Right lobe of liver (tissue), 6 donors: Measurements from ENCODE around the gene ETHE1. TPM values are rescaled to one million over a fixed set of nuclear protein-coding genes. Genes with fewer than 3 reads are reported as not detected.

ENCODE experiments used
- ATAC-seq, 4 donors: fragments of 200-7000 bp; cut with Tn5 transposase; one replicate each; pipeline ENCODE4 v1.9.1; 2020; ENCODE audit warnings: mild to moderate bottlenecking in 4 of 4, moderate library complexity in 4 of 4
- DNase-seq, 3 donors: peaks; one replicate each; pipeline ENCODE4 v3.0.0-alpha.2; 2020
- H3K27ac ChIP-seq, 3 donors: fragments of 200-600 bp; one replicate each; pipeline ENCODE4 v1.8.0; 2022
- H3K27me3 ChIP-seq, 2 donors: fragments of 200-600 bp; one replicate each; pipeline ENCODE4 v1.8.0; 2022
- H3K36me3 ChIP-seq, 4 donors: fragments of 200-600 bp; sonication (generic) in 1 of 4; one replicate each; pipeline versions ENCODE4 v1.5.1 to v1.8.0; 2017 to 2022; ENCODE audit warnings: control low read depth in 1 of 4
- H3K4me1 ChIP-seq, 4 donors: fragments of 200-600 bp; sonication (generic) in 1 of 4; one replicate each; pipeline versions ENCODE4 v1.5.1 to v1.8.0; 2017 to 2022; ENCODE audit warnings: control low read depth in 1 of 4
- H3K4me3 ChIP-seq, 3 donors: fragments of 200-600 bp; one replicate each; pipeline ENCODE4 v1.8.0; 2022
- H3K9me3 ChIP-seq, 4 donors: fragments of 200-600 bp; sonication (generic) in 1 of 4; one replicate each; pipeline versions ENCODE4 v1.5.1 to v1.8.0; 2017 to 2022; ENCODE audit warnings: control low read depth in 1 of 4
- CTCF ChIP-seq, 4 donors: fragments of 200-600 bp in 3 of 4; fragments of 450-650 bp in 1 of 4; IDR thresholded peaks; one replicate each; pipeline versions ENCODE4 v1.5.1 to v1.8.0; 2016 to 2022; ENCODE audit warnings: antibody characterized with exemption in 4 of 4, mild to moderate bottlenecking in 2 of 4
- POLR2A ChIP-seq: fragments of 450-650 bp; IDR thresholded peaks from one replicate; pipeline ENCODE4 v1.6.1; 2017; ENCODE audit warnings: antibody characterized with exemption, mild to moderate bottlenecking
- WGBS: methylation state at CpG from one replicate; pipeline ENCODE4 v1.1.6; 2018; ENCODE audit warnings: low coverage, low lambda C conversion rate; ENCODE audit not compliant: insufficient coverage; ENCODE audit errors: missing lambda C conversion rate; 5-methylcytosine and 5-hydroxymethylcytosine counted together
- intact Hi-C, 2 donors: fragments of 100-400 bp; cut with DNase I; formaldehyde crosslinking; loops; one replicate each; pipeline versions ENCODE4 v1.11.2 to v1.14.1; 2022
- long read RNA-seq: library from polyadenylated mRNA; unstranded; transcript quantifications from one replicate; pipeline ENCODE4 v2.0.0, GENCODE V29; 2019
- total RNA-seq, 6 experiments: library from RNA; depleted of rRNA in 2 of 6; stranded (reverse); fragments of >200 nt in 2 of 6; fragmentation: NEBNext Ultra II Directional in 3 of 6; extraction: Animal tissue kit (Norgen Biotek cat#: 25700) in 3 of 6; gene quantifications; one replicate each; pipeline versions ENCODE4 v1.1.0 to v1.2.4, GENCODE V29; 2016 to 2023
- donor health status: DM: no; HTN: yes; CAD: no.
- donor health status: DM: no; HTN: no; CAD: no.
- donor health status: DM: no; HTN: no; CAD: no.
- donor health status: DM: no; HTN: yes; CAD: no.
- donor health status: DM: no; HTN: yes; CAD: no.

The ETHE1 gene
- total RNA-seq = 10 to 100 TPM; 26.4 to 60.8 (median 46.3) TPM
- long read RNA-seq, transcript ETHE1-201 (7 exons, 963 nt) = major isoform, 28 of 31 reads
- long read RNA-seq, partial matches to known transcripts = 1 of 31 reads
- long read RNA-seq, other reads (novel, unspliced or antisense) = 2 of 31 reads

- 6% methylated on average over 34 of the region's 54 CpGs for WGBS
- Histone ChIP-seq H3K27me3 (no peaks in the 10 kb centered on the region), H3K36me3 (no peaks in the 10 kb centered on the region), H3K27ac (peak within 1 kb of the TSS; percentile 48 to 80 (median 78)), H3K4me3 (peak within 1 kb of the TSS; percentile 55 to 90 (median 89)), H3K9me3 (no peaks in the 10 kb centered on the region), H3K4me1 (peaks cover 0 to 28% (median 8%) of the 10 kb centered on the region in 4 donors)
- intact Hi-C loops = no loop called here
- ATAC-seq (peak; percentile 89 to 95 (median 92)), DNase-seq (peak; percentile 92 to 93 (median 92))
- TF ChIP-seq CTCF (IDR thresholded peaks at IDR 0.05) (no peak), POLR2A (peak; percentile 93)
These were observed at the start of gene ETHE1 for GRCh38 chr19:43526884-43527859. Gene ETHE1 (minus strand): TSS chr19:43527201. CDS start chr19:43527177, 24 bp downstream.

GRCh38 chr19:43575955-43576878, 49.2 kb upstream of the ETHE1 start:
- intact Hi-C loops = no loop called here
- Histone ChIP-seq H3K9me3 (no peaks in the 10 kb centered on the region), H3K27me3 (no peaks in the 10 kb centered on the region), H3K27ac (peak overlapping the region in 1 of 3 donors; percentile 50), H3K36me3 (no peaks in the 10 kb centered on the region), H3K4me1 (peaks cover 0 to 7% (median 2%) of the 10 kb centered on the region in 4 donors), H3K4me3 (peak overlapping the region; percentile 18 to 77 (median 69))
- WGBS = 64% methylated on average over 18 of the region's 37 CpGs
- no peak for TF ChIP-seq CTCF (IDR thresholded peaks at IDR 0.05)
- no peak for TF ChIP-seq POLR2A
- no peak for ATAC-seq
- no peak for DNase-seq

- under 1% methylated on average over 43 of the region's 51 CpGs for WGBS
- no peaks in the 10 kb centered on the region for H3K36me3 ChIP-seq
- peak within 1 kb of the TSS; percentile 37 to 66 (median 60) for H3K27ac ChIP-seq
- no peaks in the 10 kb centered on the region for H3K27me3 ChIP-seq
- H3K9me3 ChIP-seq = no peaks in the 10 kb centered on the region
- peak within 1 kb of the TSS; percentile 66 to 77 (median 69) for H3K4me3 ChIP-seq
- TF ChIP-seq POLR2A (peak; percentile 37), CTCF (IDR thresholded peaks at IDR 0.05) (no peak)
- peak; percentile 98 to 99 (median 98) for DNase-seq
- peaks cover 0 to 7% (median 2%) of the 10 kb centered on the region in 4 donors for H3K4me1 ChIP-seq
- ATAC-seq = peak; percentile 99 to 100 (median 99)
- intact Hi-C loops = no loop called here
These were observed 48.4 kb upstream of the ETHE1 start, which contains the start of the genes PINLYP and XRCC1 for GRCh38 chr19:43575156-43575950. Gene PINLYP (plus strand): TSS chr19:43575801. CDS start chr19:43577192, 1,391 bp downstream. Gene XRCC1 (minus strand): TSS chr19:43575527. CDS start chr19:43575458, 69 bp downstream.
